HTERT RPE-1 (cell line): ENCODE results near the gene NAA11.

Experiments used
- in situ Hi-C: fragments of 300-500 bp; cut with MboI; formaldehyde crosslinking; loops from 4 replicates; pipeline ENCODE4 v1.14.3; 2020; ENCODE audit warnings: low sequenced_read_pairs

NAA11 gene

DNA sequence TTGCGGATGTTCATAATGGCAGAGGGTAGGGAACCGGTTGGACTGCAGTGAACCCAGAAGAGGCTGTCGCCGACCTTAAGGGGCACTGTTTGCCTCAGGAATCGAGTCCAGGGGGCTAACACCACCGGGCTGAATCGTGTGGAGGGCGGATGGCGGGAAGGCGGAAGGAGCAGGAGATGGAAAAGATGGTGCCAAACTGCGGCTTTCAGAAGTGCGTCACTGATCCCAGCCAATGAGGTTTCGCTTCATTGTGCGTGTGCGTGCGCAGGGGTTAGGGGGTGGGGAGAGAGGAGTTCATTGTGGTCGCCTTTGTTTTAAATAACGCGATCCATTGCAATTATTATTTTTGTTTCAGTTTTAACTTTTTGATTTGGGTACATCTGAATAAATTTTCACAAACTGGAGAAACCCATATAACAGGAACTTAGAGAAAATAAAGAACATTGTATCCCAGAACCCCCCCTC lies at the start of gene NAA11:
NAA11 (minus strand) TSS at position 198 of the 465 bp plus-strand sequence; CDS start at position 14, 184 bp downstream.
- in situ Hi-C loops = no loop called here

DNA sequence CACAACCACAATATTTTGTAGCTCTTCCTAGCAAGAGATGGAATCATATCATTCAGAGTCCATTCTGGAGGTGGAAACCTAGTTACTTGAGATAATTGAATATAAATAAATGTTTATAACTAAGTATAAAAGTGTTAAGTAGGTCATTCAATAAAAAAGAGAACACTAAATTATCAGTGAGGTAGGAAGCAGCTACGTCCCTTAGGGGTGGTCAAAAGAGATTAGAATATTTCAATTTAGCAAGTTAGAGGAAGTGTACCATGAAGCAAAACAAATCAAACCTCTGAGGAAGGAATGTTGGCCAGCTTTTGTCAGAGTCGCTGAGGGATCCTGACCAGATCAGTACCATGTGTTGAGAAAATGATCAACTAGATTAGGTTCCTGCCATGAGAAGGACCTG lies 44.2 kb upstream of the NAA11 start:
- in situ Hi-C loops = no loop called here

DNA sequence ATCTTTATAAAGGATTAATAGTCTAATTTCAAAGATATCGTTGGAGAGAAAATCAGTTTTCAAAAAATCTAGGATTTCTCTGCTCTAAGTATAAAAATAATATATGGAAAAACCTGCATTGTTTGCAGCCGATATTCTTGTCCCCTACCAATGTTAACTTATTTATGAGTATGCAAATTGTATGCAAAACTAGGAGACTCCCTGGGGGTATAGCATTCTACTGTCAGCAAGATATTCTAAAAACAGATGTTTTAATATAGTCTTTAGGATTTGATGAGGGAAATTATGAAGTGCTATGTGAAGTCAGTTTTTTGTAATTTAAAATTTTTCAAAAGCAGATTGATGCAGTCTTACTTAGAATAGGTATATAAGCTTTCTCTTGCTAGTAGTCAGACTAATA lies 41.2 kb upstream of the NAA11 start:
- in situ Hi-C loops = no loop called here

DNA sequence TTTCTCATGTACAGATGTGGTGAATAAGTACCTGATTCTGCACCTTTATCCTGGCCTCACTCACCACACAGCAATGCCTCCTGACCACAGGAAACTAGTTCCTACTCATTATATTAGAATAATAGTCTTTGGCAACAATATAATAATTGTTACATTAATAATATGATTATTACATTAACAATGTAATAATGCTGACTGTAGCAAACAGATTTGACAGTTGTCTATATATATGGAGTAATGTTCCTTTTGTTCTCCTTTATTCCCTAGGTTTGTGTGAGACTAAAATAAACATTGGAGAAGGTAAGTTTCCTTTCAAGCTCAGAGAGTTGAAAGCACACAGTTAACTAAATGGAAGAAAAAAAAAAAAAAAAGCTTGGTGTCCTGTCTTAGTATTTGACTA lies 40.6 kb upstream of the NAA11 start:
- in situ Hi-C loops = no loop called here

DNA sequence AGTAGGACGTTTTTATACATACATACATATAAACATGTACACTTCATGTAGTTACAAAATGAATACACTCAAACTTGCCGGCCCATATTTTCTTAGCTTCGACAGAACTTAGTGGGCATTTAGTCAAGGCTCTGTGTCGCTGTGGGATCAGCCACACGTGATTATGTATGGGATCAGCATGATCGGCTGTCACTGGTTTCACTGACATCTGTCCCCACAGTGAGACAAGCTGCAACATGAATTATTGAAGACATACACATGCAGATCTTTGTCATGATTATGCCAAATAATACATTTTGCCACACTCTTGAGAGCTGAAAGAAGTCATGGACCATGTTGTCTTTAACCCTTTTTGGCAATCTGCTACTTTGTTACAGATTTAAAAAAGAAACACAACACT lies 38.2 kb upstream of the NAA11 start:
- in situ Hi-C loops = no loop called here

DNA sequence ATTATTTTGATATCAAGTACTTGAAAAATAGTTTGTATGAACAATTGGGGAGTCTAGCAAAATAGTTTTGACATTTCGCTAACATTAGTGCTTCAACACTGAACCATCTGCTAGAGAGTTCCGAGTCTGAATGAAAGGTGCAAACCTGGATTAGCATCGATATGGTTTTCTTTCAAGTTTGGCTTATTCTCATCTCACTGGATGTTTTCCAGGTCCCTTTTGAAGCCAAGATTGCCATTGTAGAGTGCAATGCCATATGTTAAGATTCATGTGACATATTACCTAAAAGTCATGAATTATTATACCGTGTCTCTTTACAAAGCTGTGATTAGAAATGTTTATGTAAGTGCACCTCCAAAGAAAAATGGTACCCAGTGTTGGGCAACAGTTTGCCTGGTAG lies 36.8 kb upstream of the NAA11 start:
- in situ Hi-C loops = no loop called here

DNA sequence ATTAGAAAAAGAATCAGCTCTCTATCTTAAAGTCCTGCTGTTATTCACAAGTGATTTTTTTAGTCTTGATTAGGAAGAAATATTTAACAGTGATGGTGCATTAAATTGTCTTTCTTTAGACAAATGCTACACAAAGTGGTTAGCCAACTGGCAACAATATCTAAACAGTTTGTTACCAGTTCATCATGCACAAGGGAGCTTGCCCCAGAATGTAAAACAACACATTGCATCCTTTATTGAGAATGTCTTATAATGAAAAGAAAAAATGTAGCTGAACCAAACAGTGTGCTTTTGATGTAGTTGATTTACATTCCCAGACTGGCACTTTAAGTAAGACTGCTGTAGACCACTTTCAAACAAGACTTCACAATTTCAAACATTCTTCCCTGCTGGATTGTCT lies 34.1 kb upstream of the NAA11 start:
- in situ Hi-C loops = no loop called here

DNA sequence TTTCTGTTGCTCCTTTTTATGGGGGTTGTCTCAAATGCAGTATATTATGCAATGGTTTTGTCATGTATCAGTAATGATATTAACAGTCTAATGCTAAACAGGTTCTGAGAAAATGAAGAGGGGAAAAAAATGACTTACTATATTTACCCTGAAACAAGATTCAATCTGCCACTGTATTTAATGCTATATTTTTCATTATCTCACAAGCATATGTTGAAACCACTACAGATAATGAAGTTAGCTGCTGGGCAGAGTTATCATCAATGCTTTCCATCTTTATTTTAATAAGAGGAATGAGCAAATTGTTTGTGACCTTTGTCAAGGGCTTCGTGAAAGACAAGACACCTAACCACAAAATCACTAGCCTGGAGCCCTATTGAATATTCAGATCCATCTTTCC lies 32.6 kb upstream of the NAA11 start:
- in situ Hi-C loops = no loop called here

DNA sequence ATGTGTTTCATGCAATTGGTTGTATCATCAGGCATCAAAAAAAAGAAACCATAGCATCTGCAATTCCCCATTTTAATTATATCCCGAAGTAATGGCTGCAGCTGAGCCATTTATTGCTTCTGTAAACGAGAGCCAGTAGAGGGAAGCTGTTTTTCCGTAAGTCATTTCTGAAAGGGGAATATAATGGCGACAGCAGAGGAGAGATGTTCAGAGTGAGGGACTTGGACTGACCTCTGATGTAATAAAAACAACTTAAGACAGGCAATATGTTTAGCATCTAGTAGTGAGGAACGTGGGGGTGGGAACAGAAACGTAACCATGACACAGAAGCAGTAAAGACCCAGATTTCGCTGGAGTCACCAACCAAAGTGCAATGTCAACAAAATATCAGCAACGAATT lies 31.5 kb upstream of the NAA11 start:
- in situ Hi-C loops = no loop called here

DNA sequence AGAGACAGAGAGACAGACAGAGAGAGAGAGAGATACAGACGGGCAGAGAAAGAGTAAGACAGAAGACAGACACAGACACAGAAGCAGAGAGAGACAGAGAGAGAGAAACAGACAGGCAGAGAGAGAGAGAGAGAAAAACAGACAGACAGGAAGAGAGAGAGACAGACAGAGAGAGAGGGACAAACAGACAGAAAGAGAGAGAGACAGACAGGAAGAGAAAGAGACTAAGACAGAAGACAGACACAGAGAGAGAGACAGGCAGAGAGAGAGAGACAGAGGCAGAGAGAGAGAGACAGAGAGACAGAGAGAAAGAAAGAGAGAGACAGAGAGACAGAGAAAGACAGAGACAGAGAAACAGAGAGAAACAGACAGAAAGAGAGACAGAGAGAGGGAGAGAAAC lies 27.2 kb upstream of the NAA11 start:
- in situ Hi-C loops = no loop called here

DNA sequence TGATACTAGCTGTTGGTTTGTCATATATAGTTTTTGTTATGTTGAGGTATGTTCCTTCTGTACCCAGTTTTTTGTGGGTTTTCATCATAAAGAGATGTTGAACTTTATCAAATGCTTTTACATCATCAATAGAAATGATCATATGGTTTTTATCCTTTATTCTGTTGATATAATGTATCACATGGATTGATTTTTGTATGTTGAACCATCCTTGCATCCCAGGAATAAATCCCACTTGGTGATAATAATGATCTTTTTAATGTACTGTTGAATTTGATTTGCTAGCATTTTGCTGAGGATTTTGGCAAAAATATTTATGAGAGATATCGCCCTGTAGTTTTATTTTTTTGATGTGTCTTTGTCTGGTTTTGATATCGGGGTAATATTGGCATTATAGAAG lies 22.5 kb upstream of the NAA11 start:
- in situ Hi-C loops = no loop called here

DNA sequence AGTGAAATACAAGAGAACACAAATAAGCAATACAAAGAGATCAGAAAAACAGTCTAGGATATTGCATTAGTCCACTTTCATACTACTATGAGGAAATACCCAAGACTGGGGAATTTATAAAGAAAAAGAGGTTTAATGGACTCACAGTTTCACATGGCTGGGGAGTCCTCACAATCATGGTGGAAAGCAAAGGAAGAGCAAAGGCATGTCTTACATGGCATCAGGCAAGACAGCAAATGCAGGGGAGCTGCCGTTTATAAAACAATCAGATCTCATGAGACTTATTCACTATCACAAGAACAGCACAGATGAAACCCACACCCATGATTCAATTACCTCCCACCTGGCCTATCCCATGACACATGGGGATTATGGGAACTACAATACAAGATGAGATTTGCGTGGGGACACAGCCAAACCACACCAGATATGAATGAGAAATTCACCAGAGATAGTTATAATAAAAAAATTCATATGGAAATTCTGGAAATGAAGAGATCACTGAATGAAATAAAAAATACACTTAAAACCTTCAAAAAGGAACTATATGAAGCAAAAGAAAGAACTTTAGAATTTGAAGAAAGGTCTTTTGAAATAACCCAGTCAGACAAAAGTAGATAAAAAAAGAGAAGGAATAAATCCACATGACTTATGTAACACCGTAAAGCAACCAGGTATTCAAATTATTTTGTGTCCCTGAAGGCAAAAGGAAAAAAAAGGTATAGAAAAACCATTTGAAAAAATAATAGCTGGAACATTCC lies 16.2 kb upstream of the NAA11 start:
- in situ Hi-C loops = no loop called here

DNA sequence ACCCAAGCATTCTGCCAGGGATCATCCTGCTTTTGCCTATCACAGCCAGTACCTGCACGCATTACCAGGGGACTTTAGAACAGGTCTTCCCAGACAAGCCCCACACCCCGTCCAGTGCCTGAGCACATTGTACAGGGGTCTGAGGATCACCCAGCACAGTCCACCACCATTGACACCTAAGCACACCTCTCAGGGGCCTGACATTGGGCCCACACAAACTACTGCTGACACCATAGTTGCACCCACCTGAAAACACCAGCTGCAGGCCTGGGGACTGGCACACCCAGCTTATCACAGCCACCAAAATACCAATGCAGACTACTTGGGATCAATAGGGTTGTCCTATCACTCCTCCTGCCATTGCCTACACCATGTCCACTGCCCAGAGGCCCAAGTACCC lies 14.7 kb upstream of the NAA11 start:
- in situ Hi-C loops = no loop called here

DNA sequence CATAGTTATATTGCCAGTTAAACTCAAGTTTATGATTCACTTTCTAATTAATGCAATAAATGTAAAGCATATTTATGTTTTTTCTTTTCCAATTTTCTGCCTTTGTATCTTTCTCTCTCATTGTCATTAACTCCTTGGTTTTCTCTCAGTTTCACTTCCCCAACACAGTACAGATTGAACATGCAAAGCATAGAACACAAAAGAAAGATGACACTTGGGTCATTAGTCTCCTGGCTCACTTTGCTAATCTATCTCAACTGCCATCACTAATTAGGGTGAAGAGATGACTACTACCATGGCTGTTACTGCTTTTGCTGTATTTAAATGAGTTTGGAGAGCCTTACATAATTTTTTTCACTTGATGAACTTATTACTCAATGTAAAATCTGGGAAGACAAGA lies 12.3 kb upstream of the NAA11 start:
- in situ Hi-C loops = no loop called here

DNA sequence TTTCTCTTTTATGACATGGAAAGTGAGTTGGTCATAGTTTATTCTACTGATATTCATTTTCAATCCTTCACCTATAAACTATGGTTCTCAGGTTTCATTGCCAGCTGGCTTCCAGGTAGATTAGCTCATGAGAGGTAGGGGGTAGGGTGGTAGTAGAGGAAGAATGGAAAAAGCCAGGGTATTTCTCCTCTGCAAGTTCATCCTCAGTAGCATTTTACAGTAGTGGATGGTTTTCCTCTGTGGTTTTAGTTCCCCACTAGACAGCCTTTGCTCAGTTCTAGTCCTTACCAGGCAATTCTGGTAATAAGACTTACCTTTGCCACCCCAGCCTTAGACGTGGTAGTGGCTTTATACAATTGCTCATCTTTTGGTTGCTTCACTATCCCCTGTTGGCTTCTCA lies 8.9 kb upstream of the NAA11 start:
- in situ Hi-C loops = no loop called here

DNA sequence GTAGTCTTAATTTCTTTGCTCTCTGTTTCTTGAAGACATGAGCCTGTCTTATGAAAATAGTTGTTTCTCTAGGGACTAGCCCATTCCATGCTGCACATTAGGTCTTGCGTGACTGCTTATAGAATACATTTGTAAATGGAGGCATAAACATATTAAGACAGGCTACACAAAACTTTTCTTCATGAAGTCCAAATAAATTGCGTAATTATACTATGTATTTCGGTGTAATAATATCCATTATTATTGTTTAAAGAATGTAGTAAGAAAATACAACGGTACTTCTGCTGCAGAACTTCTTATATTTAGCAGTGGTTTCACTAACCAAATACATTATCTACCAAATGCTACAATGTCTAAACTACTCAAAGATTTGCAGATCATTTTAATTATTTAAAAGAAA lies 8.5 kb upstream of the NAA11 start:
- in situ Hi-C loops = no loop called here

DNA sequence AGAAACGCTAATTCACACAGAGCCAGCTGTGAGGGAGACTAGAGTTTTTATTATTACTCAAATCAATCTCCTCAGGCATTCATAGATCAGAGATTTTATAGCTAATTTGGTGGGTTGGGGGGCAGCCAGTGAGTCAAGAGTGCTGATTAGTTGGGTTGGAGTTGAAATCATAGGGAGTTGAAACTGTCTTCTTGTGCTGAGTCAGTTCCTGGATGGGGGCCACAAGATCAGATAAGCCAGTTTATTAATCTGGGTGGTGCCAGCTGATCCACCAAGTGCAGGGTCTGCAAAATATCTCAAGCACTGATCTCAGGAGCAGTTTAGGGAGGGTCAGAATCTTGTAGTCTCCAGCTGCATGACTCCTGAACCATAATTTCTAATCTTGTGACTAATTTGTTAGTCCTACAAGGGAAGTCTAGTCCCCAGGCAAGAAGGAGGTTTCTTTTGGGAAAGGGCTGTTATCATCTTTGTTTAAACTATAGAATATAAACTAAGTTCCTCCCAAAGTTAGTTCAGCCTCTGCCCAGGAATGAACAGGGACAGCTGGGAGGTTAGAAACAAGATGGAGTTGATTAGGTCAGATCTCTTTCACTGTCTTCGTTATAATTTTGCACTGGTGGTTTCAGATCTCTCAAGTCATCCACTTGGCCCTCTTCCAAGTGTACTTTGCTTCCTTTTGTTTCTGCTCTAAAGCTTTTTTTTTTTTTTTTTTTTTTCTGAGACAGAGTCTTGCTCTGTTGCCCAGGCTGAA lies 5.4 kb upstream of the NAA11 start:
- in situ Hi-C loops = no loop called here

DNA sequence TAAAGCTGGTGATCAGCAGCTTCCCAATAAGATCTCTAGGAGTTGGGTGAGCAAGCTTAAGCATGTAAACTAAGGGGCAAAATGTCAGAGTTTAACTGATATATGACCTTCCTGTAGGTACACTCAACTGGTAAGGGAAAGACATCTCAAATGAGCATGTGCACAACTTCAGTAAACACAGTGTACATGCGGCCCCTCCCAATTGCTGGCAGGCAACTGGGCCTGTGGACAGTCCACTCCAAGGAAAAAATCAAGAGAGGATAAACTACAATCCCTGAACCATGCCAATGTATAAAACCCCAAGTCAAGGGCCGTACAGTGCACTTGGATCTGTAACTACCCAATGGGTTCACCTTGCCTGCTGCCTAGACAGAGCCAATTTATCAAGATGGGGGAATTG lies 4.9 kb upstream of the NAA11 start:
- in situ Hi-C loops = no loop called here

DNA sequence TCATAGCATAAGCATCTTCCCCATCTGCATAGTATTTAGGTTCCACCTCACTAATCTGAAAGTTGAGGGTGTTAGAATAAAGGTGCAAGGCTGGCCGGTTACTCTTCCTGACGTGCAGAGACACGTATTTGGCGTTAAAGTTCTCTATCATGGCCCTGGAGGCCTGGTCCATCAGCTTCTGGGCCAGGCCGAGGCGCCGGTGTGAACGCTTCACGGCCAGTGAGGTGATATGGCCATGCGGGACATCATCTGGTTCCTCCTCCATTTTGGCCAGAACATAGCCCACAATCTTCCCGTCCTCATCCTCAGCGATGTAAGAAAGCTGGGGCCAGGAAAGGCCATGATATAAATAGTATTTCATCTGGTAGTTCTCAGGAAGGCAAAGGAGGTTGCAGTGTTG lies 425 bp downstream of the NAA11 start:
- in situ Hi-C loops = no loop called here

DNA sequence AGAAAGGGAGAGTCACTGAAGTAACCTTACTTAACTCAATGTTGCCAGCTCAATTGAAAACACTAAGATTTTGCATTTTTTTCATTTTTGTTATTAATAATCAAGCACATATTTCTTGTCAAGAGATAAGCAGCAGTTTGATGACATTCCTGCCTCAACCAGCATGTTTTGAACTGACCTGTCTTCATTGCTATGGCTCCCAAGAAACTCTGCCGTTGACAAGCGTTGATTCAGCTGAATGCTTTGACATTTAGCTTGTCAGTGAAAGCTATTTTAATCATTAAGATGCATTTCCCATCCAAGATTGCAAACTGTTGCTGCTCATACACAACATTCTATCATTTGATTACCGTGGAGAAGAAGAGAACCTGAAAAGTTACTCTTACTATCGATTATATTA lies 5.9 kb downstream of the NAA11 start:
- in situ Hi-C loops = no loop called here

DNA sequence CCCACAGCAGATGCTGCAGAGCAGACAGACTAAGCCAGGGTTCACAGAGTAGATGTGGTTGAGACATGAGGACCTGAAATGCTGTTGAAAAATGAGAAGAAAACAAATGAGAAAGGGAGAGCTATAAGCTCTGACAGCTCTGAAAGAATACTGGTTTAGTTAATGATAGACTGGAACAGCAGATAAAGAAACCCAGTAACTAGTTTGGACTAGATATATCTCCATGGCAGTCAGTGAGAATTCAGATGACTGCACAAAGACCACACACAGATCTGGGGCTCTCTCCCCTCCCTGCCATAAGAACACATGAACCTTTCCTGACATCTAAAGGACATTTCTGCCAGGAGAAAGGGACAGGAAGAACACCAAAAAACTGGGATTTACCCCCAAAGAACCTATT lies 8.2 kb downstream of the NAA11 start:
- in situ Hi-C loops = no loop called here

DNA sequence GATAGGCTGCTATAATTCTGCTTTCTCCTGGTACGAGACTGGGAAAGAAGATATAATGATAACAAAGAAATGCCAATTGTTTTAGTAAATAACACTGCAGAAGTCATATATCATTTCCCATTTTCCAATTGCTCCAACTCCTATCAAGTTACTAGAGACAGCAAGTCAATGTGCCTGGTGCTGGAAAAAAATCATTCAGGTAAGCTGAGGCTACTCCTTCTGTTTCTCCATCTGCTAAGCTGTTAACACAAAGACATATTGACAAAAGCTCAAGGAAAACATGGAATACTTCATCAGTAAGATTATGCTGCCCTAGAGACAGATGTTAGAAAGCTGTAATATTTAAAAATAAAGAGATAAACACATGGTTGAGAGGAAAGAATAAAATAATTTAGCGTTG lies 10.0 kb downstream of the NAA11 start:
- in situ Hi-C loops = no loop called here

DNA sequence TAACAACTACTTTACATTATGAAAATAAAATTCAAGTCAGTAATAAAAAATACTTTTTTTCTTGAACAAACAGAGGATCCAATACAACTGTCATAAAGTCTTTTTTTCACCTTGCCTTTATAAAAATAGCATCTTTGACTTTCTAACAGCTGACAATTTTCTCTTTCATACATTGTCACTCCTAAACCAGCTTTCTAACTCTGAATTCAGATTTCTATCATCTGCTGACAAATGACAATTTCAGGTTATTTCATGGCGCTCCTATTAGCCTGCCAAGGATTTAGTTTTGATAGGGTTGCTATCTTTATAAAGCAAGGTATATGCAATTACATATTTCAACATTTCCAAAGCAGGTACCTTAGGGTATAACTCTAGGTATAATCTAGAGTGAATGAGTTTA lies 14.6 kb downstream of the NAA11 start:
- in situ Hi-C loops = no loop called here
